ENCODE measurements around the gene SIAH1. TPM values are rescaled to one million over a fixed set of nuclear protein-coding genes. Genes with fewer than 3 reads are reported as not detected.

The SIAH1 gene
- total RNA-seq, 4 donors from 2014 or later: 26.1 to 44.3 (median 40.1) TPM

- H3K27ac ChIP-seq: no peak overlapping the region
- TF ChIP-seq CTCF (IDR thresholded peaks at IDR 0.05): no peak
- no peak for TF ChIP-seq EP300 (IDR thresholded peaks at IDR 0.05)
- no peak for TF ChIP-seq POLR2A (IDR thresholded peaks at IDR 0.05)
- 94 to 96% methylated on average over 8 of the region's 8 CpGs for WGBS, 2 donors
- no peak for DNase-seq (ENCODE audit: low spot score in 2 of 2)
- no peaks in the 10 kb centered on the region for H3K9me3 ChIP-seq
- H3K36me3 ChIP-seq: no peaks in the 10 kb centered on the region
- no peak overlapping the region for H3K4me3 ChIP-seq
- no peaks in the 10 kb centered on the region for H3K27me3 ChIP-seq
- H3K4me1 ChIP-seq: peaks cover 0 to 87% (median 51%) of the 10 kb centered on the region in 4 donors
Measured at GRCh38 chr16:48370229-48370628, 15.0 kb downstream of the SIAH1 start.

- Histone ChIP-seq H3K4me1 (peaks cover 0 to 87% (median 52%) of the 10 kb centered on the region in 4 donors), H3K36me3 (no peaks in the 10 kb centered on the region), H3K27me3 (no peaks in the 10 kb centered on the region), H3K9me3 (no peaks in the 10 kb centered on the region), H3K27ac (no peak overlapping the region), H3K4me3 (no peak overlapping the region)
- WGBS, 2 donors: 74 to 89% methylated on average over 1 of the region's 1 CpG
- TF ChIP-seq EP300 (IDR thresholded peaks at IDR 0.05) (no peak), POLR2A (IDR thresholded peaks at IDR 0.05) (no peak), CTCF (IDR thresholded peaks at IDR 0.05) (no peak)
- DNase-seq (ENCODE audit: low spot score in 2 of 2): no peak
Measured at GRCh38 chr16:48369765-48370164, 15.4 kb downstream of the SIAH1 start.

DNA sequence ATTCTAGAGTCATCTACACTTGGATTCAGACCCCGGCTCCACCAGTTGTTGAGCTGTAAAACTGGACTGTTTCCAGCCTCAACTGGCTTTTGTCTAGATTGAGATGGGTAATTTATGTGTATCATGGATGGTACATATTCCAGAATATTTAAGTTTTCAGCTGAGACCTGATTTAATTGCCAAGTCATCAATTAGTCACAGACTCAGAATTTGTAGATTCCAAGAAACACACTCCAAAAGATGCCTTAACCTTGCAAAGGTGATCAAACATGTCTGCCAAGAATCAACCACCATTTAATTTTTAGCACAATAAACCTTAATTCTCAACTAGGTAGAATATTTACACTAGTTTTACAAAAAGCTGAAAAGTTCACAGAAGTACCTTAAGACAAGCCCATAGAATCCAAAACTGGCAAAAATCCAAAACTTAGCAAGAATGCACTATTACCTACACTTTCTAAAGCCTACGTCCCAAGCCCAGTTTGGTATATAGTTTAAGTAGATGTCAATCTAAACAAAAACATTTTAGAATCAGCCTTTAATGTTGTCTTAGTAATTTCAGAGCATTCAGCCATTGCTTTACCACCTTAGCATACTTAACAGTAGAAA lies 17.7 kb downstream of the SIAH1 start:
- Histone ChIP-seq H3K36me3 (no peaks in the 10 kb centered on the region), H3K27me3 (no peaks in the 10 kb centered on the region), H3K9me3 (no peaks in the 10 kb centered on the region), H3K4me3 (no peak overlapping the region), H3K4me1 (peaks cover 0 to 72% (median 38%) of the 10 kb centered on the region in 4 donors), H3K27ac (peak overlapping the region in 1 of 4 donors; percentile 92)
- 45 to 58% methylated on average over 2 of the region's 2 CpGs for WGBS, 2 donors
- no peak for DNase-seq (ENCODE audit: low spot score in 2 of 2)
- TF ChIP-seq CTCF (IDR thresholded peaks at IDR 0.05) (no peak), EP300 (IDR thresholded peaks at IDR 0.05) (no peak), POLR2A (IDR thresholded peaks at IDR 0.05) (no peak)

GRCh38 chr16:48366165-48367093 lies 18.8 kb downstream of the SIAH1 start:
- Histone ChIP-seq H3K4me1 (peaks cover 0 to 68% (median 32%) of the 10 kb centered on the region in 4 donors), H3K9me3 (no peaks in the 10 kb centered on the region), H3K36me3 (peaks cover 0 to 9% (median 0%) of the 10 kb centered on the region in 3 donors), H3K4me3 (peak overlapping the region; percentile 40 to 63 (median 52)), H3K27ac (peak overlapping the region; percentile 83 to 92 (median 88)), H3K27me3 (no peaks in the 10 kb centered on the region)
- WGBS, 2 donors: 17 to 19% methylated on average over 21 of the region's 21 CpGs
- TF ChIP-seq EP300 (IDR thresholded peaks at IDR 0.05) (peak in 1 of 2 donors; percentile 63), CTCF (IDR thresholded peaks at IDR 0.05) (no peak)
- peak in 1 of 2 donors; percentile 33 for DNase-seq (ENCODE audit: low spot score in 2 of 2)
